K562 (cell line): ENCODE results near the gene RNASET2. TPM values are rescaled to one million over a fixed set of nuclear protein-coding genes. Genes with fewer than 3 reads are reported as not detected.
A peak's percentile ranks its signal among the peaks of the same experiment; 100 is the strongest.

Experiments used
- ATAC-seq: fragments of 200-7000 bp; cut with Tn5 transposase; 3 replicates; pipeline ENCODE4 v1.9.1; 2020; ENCODE audit warnings: moderate library complexity
- BruUV-seq: library from RNA; stranded (reverse); fragments of 400-500 nt; replicated peaks from 2 replicates; lab custom pipeline; 2021; lab: Mats Ljungman, UMichigan
- CTCF ChIA-PET: fragments of 300-600 bp; formaldehyde crosslinking; extraction: SDS; loops from one replicate; lab custom pipeline; 2021; ENCODE audit warnings: low intra/inter-chr PET ratio; lab: Yijun Ruan, JAX
- POLR2A ChIA-PET: fragments of 300-600, 350-650 bp; sonication (Branson Sonifier 250); formaldehyde crosslinking; extraction: SDS; loops from one replicate; lab custom pipeline; 2021; ENCODE audit warnings: antibody characterized with exemption, inconsistent platforms; lab: Yijun Ruan, JAX
- DNase-seq, 4 experiments: peaks; one replicate each; pipeline versions ENCODE4 v3.0.0 to v3.0.0-alpha.2; 2011 to 2018; ENCODE audit warnings: low spot score in 3 of 4, mixed read lengths in 3 of 4; ENCODE audit errors: extremely low read depth in 1 of 4
- FAIRE-seq: peaks from 2 replicates; lab custom pipeline; 2011; peaks lifted over from hg19 to GRCh38; lab: Jason Lieb, UNC
- H2AFZ ChIP-seq: 2 replicates; pipeline ENCODE4 v1.6.0; 2011; ENCODE audit warnings: low read depth, low read length, control low read depth, inconsistent platforms
- H3K27ac ChIP-seq: fragments of 200-600 bp; 3 replicates; pipeline ENCODE4 v1.8.0; 2011; ENCODE audit warnings: low read depth, mild to moderate bottlenecking, control low read depth, inconsistent platforms, low read length, moderate library complexity, mixed read lengths; ENCODE audit errors: extremely low read depth
- H3K27me3 ChIP-seq, 2 experiments: fragments of 300-600 bp in 1 of 2; 2 replicates in 1 of 2; 3 replicates in 1 of 2; pipeline versions ENCODE4 v1.6.0 to v1.8.0; 2011; ENCODE audit warnings: inconsistent platforms in 2 of 2, low read length in 2 of 2, mild to moderate bottlenecking in 1 of 2, mixed read lengths in 1 of 2, moderate library complexity in 1 of 2; ENCODE audit not compliant: control insufficient read depth in 2 of 2, insufficient read depth in 2 of 2
- H3K36me3 ChIP-seq: fragments of 300-600 bp; 3 replicates; pipeline ENCODE4 v1.8.0; 2011; ENCODE audit warnings: mild to moderate bottlenecking, low read length, inconsistent platforms; ENCODE audit not compliant: control insufficient read depth, insufficient read depth
- H3K4me1 ChIP-seq, 2 experiments: fragments of 200-600 bp in 1 of 2; replicated peaks in 1 of 2; 2 replicates in 1 of 2; 3 replicates in 1 of 2; pipeline versions ENCODE4 v1.5.1 to v1.8.0; 2011; ENCODE audit warnings: inconsistent platforms in 2 of 2, low read length in 2 of 2, mild to moderate bottlenecking in 1 of 2, mixed read lengths in 1 of 2, moderate library complexity in 1 of 2; ENCODE audit not compliant: control insufficient read depth in 2 of 2, insufficient read depth in 2 of 2
- H3K4me2 ChIP-seq: 2 replicates; pipeline ENCODE4 v1.6.1; 2011; ENCODE audit warnings: low read length, control low read depth, inconsistent platforms, mixed read lengths; ENCODE audit not compliant: insufficient read depth
- H3K4me3 ChIP-seq: fragments of 200-600 bp; sonication (generic), shearing (Covaris generic); 2 replicates; pipeline ENCODE4 v1.5.1; 2016; ENCODE audit warnings: control low read depth, inconsistent platforms
- H3K79me2 ChIP-seq: fragments of 200-600 bp; 3 replicates; pipeline ENCODE4 v1.8.0; 2011; ENCODE audit warnings: low read length, inconsistent platforms; ENCODE audit not compliant: control insufficient read depth, insufficient read depth
- H3K9ac ChIP-seq, 2 experiments: 2 replicates each; pipeline versions ENCODE4 v1.6.0 to v1.6.1; 2011; ENCODE audit warnings: low read depth in 2 of 2, low read length in 2 of 2, control low read depth in 1 of 2, inconsistent platforms in 1 of 2, mild to moderate bottlenecking in 1 of 2, mixed read lengths in 1 of 2; ENCODE audit not compliant: insufficient read depth in 1 of 2
- H3K9me1 ChIP-seq: one replicate; pipeline ENCODE4 v1.6.0; 2011; ENCODE audit warnings: inconsistent platforms, mild to moderate bottlenecking, low read length, moderate library complexity; ENCODE audit not compliant: control insufficient read depth, insufficient read depth
- H3K9me3 ChIP-seq: replicated peaks from 2 replicates; pipeline ENCODE4 v1.5.1; 2011; ENCODE audit warnings: low read depth, low read length, inconsistent platforms; ENCODE audit not compliant: control insufficient read depth, insufficient read depth
- H4K20me1 ChIP-seq: replicated peaks from 2 replicates; pipeline ENCODE4 v1.6.1; 2011; ENCODE audit warnings: low read length, inconsistent platforms, mixed read lengths; ENCODE audit not compliant: control insufficient read depth, insufficient read depth
- EP400 ChIP-seq: fragments of 450-650 bp; IDR thresholded peaks from 2 replicates; pipeline ENCODE4 v1.6.1; 2017; ENCODE audit warnings: antibody characterized with exemption, mild to moderate bottlenecking, moderate library complexity
- ETV5 ChIP-seq: sonication (generic); formaldehyde crosslinking; IDR thresholded peaks from 2 replicates; pipeline ENCODE4 v1.4.0; 2020; ENCODE audit warnings: low read depth, mild to moderate bottlenecking, missing genetic modification reagents
- FOXM1 ChIP-seq, 2 experiments: fragments of 450-650 bp in 1 of 2; sonication (generic) in 1 of 2; formaldehyde crosslinking in 1 of 2; IDR thresholded peaks; 2 replicates each; pipeline versions ENCODE4 v1.6.1 to v1.9.0; 2017 to 2022; ENCODE audit warnings: low read depth in 2 of 2, mild to moderate bottlenecking in 2 of 2, missing genetic modification reagents in 1 of 2, moderate library complexity in 1 of 2
- GTF2E2 ChIP-seq: fragments of 200-800 bp; sonication (Bioruptor generic); IDR thresholded peaks from 2 replicates; pipeline ENCODE4 v1.6.1; 2016; ENCODE audit warnings: missing genetic modification characterization, missing compliant biosample characterization
- HIVEP1 ChIP-seq: fragments of 250-450 bp; sonication (Bioruptor Pico); IDR thresholded peaks from 2 replicates; pipeline ENCODE4 v1.4.0; 2020; ENCODE audit warnings: mild to moderate bottlenecking
- RFX5 ChIP-seq: IDR thresholded peaks from 2 replicates; pipeline ENCODE4 v1.6.1; 2011; ENCODE audit warnings: low read depth, mild to moderate bottlenecking, improper control_type of control experiment, low read length
- SMAD4 ChIP-seq: fragments of 250-450 bp; sonication (Bioruptor Pico); conservative IDR thresholded peaks from 2 replicates; pipeline ENCODE4 v1.8.0; 2021; ENCODE audit warnings: inconsistent platforms, mild to moderate bottlenecking, moderate library complexity
- ZNF639 ChIP-seq, 2 experiments: fragments of 200-800 bp in 1 of 2; sonication (Bioruptor generic) in 1 of 2; sonication (generic) in 1 of 2; formaldehyde crosslinking in 1 of 2; IDR thresholded peaks in 1 of 2; conservative IDR thresholded peaks in 1 of 2; 2 replicates each; pipeline versions ENCODE4 v1.5.0 to v1.6.1; 2016 to 2020; ENCODE audit warnings: missing compliant biosample characterization in 1 of 2, missing genetic modification characterization in 1 of 2, missing genetic modification reagents in 1 of 2
- WGBS: fragments of 100-300 bp; shearing (Covaris generic); methylation state at CpG from one replicate; pipeline ENCODE4 v1.1.6; 2016; ENCODE audit warnings: low coverage, mixed read lengths; ENCODE audit not compliant: insufficient coverage; ENCODE audit errors: missing lambda C conversion rate; 5-methylcytosine and 5-hydroxymethylcytosine counted together
- in situ Hi-C: fragments of 300-500 bp; cut with MboI; formaldehyde crosslinking; loops from 4 replicates; pipeline ENCODE4 v1.15.0; 2018; ENCODE audit warnings: inconsistent platforms, mixed read lengths
- intact Hi-C: fragments of 100-400 bp; cut with micrococcal nuclease; formaldehyde crosslinking; loops from 2 replicates; pipeline ENCODE4 v1.14.2; 2022
- polyA plus RNA-seq, 8 experiments: library from polyadenylated mRNA; depleted of rRNA in 4 of 8; stranded (reverse) in 5 of 8; unstranded in 3 of 8; fragments of >200 nt; fragmentation: Nextera tagmentation in 2 of 8; fragmentation: Illumina TruSeq in 1 of 8; extraction: Ambion mirVana in 2 of 8; extraction: Trizol in 1 of 8; gene quantifications; 2 replicates each; pipeline versions ENCODE4 v1.2.1 to v1.2.3, GENCODE V29; 2011 to 2014; ENCODE audit warnings: inconsistent platforms in 1 of 8, missing spikeins in 1 of 8
- total RNA-seq, 7 experiments: library from RNA; depleted of rRNA in 6 of 7; stranded (reverse); fragments of >200 nt in 6 of 7; fragmentation: Illumina TruSeq in 2 of 7; extraction: Trizol in 2 of 7; gene quantifications; 2 replicates each; pipeline versions ENCODE4 v1.2.1 to v1.2.3, GENCODE V29; 2011 to 2021; ENCODE audit warnings: low replicate concordance in 1 of 7
- TF ChIP-seq, protein P1 (sequence below), 3 experiments: fragments of 200-800 bp in 1 of 3; fragments of 250-450 bp in 1 of 3; fragments of 450-650 bp in 1 of 3; sonication (Bioruptor Pico) in 1 of 3; sonication (Bioruptor generic) in 1 of 3; formaldehyde crosslinking in 1 of 3; IDR thresholded peaks; 2 replicates each; pipeline versions ENCODE4 v1.6.1 to v1.8.0; 2016 to 2022; ENCODE audit warnings: mild to moderate bottlenecking in 2 of 3, missing genetic modification characterization in 2 of 3, missing compliant biosample characterization in 1 of 3, moderate library complexity in 1 of 3
- TF ChIP-seq, protein P2 (sequence below): fragments of 250-450 bp; sonication (Bioruptor Pico); IDR thresholded peaks from 2 replicates; pipeline ENCODE4 v1.4.0; 2020; ENCODE audit warnings: mild to moderate bottlenecking

RNASET2 gene
- total and polyA plus RNA-seq, 9 of the 15 experiments (the other 6 are each of a cell fraction or from before 2014, with no cell fraction given): 7.4 to 141 (median 91.3) TPM

DNA sequence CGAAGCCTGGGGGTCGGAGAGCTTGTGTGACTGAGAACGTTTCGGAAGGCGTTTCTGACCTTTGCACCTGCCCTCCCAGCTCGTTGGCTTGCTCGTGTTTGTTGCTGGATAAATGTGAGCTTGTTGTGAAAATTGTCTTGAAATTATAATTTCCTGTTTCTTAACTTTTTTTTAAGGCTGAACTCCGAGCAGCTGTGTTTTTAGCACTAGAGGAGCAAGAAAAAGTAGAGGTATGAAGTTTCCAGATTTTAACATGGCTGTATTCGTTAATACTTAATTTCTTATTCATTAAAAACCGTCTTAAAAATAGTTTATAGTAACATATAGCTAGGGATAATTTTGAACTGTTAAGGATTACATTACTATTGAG, 43.5 kb upstream of the RNASET2 start (continued):
- no peak for TF ChIP-seq SMAD4
- 0 out of 4 replicates have a peak, but pooled peaks of 1 of the 2 experiments have one; percentile 6 for TF ChIP-seq ZNF639 (CRISPR knock-in tag; conservative IDR thresholded peaks at IDR 0.05 in 1 of 2, IDR thresholded peaks at IDR 0.05 in 1 of 2)
- no peak for TF ChIP-seq GTF2E2
- TF ChIP-seq EP400: 0 out of 2 replicates have a peak, but pooled peaks have one; percentile 32

DNA sequence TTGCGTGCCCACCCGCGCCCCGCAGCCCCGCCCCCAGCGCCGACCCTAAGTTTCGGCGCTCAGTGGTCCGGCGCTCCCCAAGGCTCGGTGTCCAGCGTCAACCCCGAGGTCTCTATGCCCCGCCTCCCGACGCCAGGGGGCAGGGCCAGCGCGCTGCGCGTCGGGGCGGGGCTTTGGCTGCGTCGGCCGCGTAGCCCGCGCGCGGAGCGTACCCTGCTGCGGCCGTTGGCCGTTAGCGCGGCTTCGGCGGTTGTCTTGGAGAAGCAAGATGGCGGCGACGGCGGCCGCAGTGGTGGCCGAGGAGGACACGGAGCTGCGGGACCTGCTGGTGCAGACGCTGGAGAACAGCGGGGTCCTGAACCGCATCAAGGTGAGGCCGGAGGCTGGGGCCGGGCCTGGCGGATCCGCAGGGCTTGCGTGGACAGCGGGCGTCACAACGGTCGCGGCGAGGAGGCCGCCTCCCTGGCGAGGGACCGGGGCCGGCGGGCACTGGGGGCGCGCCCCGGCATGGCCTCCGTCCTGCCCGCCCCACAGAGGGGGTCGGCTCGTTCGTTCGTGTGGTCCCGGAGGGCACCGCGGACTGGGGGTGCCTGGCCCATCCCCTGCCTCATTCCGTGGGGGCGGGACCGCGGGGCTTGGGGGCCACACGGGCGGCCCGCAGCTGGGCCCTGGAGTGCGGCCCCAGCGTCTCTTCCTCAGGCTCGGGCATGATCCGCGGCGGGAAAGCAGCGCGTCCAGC, 43.0 kb upstream of the RNASET2 start, which contains the start of gene CEP43:
Gene CEP43, plus strand, starts transcription at position 253 of the 739 bp plus-strand sequence. Its CDS starts 16 bp downstream, at position 269.
- Histone ChIP-seq H3K36me3 (peaks cover 68% of the 10 kb centered on the region), H3K4me2 (peak within 1 kb of the TSS; percentile 85), H2AFZ (peak within 1 kb of the TSS; percentile 96), H3K4me3 (peak within 1 kb of the TSS; percentile 95), H3K9me1 (no peaks in the 10 kb centered on the region), H3K9ac (peak within 1 kb of the TSS; percentile 82 to 98), H3K27me3 (no peaks in the 10 kb centered on the region), H3K79me2 (peaks cover 94% of the 10 kb centered on the region), H3K27ac (peak within 1 kb of the TSS; percentile 87), H3K9me3 (no peaks in the 10 kb centered on the region), H4K20me1 (peaks cover 6% of the 10 kb centered on the region), H3K4me1 (peaks cover 20 to 30% of the 10 kb centered on the region in 2 experiments; a peak in 4 of 5 replicates)
- no TSS peak for BruUV-seq
- WGBS: under 1% methylated on average over 70 of the region's 93 CpGs
- ATAC-seq (peak; percentile 93), DNase-seq (peak; percentile 98), FAIRE-seq (peak; percentile 86)
- in situ Hi-C loops (no loop called here), intact Hi-C loops (loop anchor here (2.0 to 5.0 kb wide), 3 partner anchors 43 to 143 kb away; partner anchors contain the start of gene RNASET2)
- CTCF ChIA-PET: no interaction called here
- POLR2A ChIA-PET: interaction anchor here (0.6 to 2.5 kb wide), 7 partner anchors 11 to 81 kb away, joined by 3 to 8 read pairs (median 3); partner anchors contain the start of gene RNASET2
- TF ChIP-seq RFX5 (no peak), FOXM1 (IDR thresholded peaks at IDR 0.05; ENCODE audit: low read depth) (no peak), FOXM1 (CRISPR knock-in tag; IDR thresholded peaks at IDR 0.05; ENCODE audit: low read depth) (peak; percentile 77; the same call in 1 of the 2 replicates), HIVEP1 (CRISPR knock-in tag) (no peak), ETV5 (CRISPR knock-in tag) (0 out of 2 replicates have a peak, but pooled peaks have one; percentile 3)
- TF ChIP-seq, protein P1, sequence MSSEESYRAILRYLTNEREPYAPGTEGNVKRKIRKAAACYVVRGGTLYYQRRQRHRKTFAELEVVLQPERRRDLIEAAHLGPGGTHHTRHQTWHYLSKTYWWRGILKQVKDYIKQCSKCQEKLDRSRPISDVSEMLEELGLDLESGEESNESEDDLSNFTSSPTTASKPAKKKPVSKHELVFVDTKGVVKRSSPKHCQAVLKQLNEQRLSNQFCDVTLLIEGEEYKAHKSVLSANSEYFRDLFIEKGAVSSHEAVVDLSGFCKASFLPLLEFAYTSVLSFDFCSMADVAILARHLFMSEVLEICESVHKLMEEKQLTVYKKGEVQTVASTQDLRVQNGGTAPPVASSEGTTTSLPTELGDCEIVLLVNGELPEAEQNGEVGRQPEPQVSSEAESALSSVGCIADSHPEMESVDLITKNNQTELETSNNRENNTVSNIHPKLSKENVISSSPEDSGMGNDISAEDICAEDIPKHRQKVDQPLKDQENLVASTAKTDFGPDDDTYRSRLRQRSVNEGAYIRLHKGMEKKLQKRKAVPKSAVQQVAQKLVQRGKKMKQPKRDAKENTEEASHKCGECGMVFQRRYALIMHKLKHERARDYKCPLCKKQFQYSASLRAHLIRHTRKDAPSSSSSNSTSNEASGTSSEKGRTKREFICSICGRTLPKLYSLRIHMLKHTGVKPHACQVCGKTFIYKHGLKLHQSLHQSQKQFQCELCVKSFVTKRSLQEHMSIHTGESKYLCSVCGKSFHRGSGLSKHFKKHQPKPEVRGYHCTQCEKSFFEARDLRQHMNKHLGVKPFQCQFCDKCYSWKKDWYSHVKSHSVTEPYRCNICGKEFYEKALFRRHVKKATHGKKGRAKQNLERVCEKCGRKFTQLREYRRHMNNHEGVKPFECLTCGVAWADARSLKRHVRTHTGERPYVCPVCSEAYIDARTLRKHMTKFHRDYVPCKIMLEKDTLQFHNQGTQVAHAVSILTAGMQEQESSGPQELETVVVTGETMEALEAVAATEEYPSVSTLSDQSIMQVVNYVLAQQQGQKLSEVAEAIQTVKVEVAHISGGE (CRISPR knock-in tag; IDR thresholded peaks at IDR 0.05): peak in 1 of 3 experiments; percentile 77; a peak in 2 of 6 replicates
- TF ChIP-seq, protein P2, sequence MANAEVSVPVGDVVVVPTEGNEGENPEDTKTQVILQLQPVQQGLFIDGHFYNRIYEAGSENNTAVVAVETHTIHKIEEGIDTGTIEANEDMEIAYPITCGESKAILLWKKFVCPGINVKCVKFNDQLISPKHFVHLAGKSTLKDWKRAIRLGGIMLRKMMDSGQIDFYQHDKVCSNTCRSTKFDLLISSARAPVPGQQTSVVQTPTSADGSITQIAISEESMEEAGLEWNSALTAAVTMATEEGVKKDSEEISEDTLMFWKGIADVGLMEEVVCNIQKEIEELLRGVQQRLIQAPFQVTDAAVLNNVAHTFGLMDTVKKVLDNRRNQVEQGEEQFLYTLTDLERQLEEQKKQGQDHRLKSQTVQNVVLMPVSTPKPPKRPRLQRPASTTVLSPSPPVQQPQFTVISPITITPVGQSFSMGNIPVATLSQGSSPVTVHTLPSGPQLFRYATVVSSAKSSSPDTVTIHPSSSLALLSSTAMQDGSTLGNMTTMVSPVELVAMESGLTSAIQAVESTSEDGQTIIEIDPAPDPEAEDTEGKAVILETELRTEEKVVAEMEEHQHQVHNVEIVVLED: peak; percentile 98
